GM23248 (cell line): Measurements from ENCODE around the gene EGFL7. TPM values are rescaled to one million over a fixed set of nuclear protein-coding genes. Genes with fewer than 3 reads are reported as not detected.
"Not testable (repeated sequence)": the region's sequence is repeated elsewhere in the genome, so short reads cannot be mapped to it uniquely, and the experiment has no call there.

Experiments used
- DNase-seq: peaks from one replicate; pipeline ENCODE4 v3.0.0-alpha.2; 2015
- H2AFZ ChIP-seq: fragments of 200-600 bp; sonication (generic); 2 replicates; pipeline ENCODE4 v1.6.1; 2016; ENCODE audit warnings: antibody characterized with exemption
- H3F3A ChIP-seq: fragments of 200-600 bp; sonication (generic); 2 replicates; pipeline ENCODE4 v1.6.1; 2016; ENCODE audit warnings: mild to moderate bottlenecking, antibody characterized with exemption, mixed run types; ENCODE audit not compliant: insufficient read depth
- H3K27ac ChIP-seq: fragments of 200-600 bp; sonication (generic); 2 replicates; pipeline ENCODE4 v1.5.1; 2016; ENCODE audit warnings: mild to moderate bottlenecking
- H3K27me3 ChIP-seq: fragments of 200-600 bp; sonication (generic); replicated peaks from 2 replicates; pipeline ENCODE4 v1.6.1; 2016; ENCODE audit warnings: mild to moderate bottlenecking; ENCODE audit not compliant: insufficient read depth
- H3K36me3 ChIP-seq: fragments of 200-600 bp; sonication (generic); 2 replicates; pipeline ENCODE4 v1.6.1; 2016; ENCODE audit warnings: low read depth, mild to moderate bottlenecking
- H3K4me1 ChIP-seq: fragments of 200-600 bp; sonication (generic); 2 replicates; pipeline ENCODE4 v1.6.1; 2016; ENCODE audit warnings: mild to moderate bottlenecking; ENCODE audit not compliant: insufficient read depth
- H3K4me2 ChIP-seq: fragments of 200-600 bp; sonication (generic); one replicate; pipeline ENCODE4 v1.6.1; 2016; ENCODE audit warnings: mild to moderate bottlenecking; ENCODE audit not compliant: unreplicated experiment
- H3K4me3 ChIP-seq: fragments of 200-600 bp; sonication (generic); 2 replicates; pipeline ENCODE4 v1.5.1; 2016; ENCODE audit warnings: mild to moderate bottlenecking
- H3K79me2 ChIP-seq: fragments of 200-600 bp; sonication (generic); 2 replicates; pipeline ENCODE4 v1.6.1; 2016; ENCODE audit warnings: mild to moderate bottlenecking; ENCODE audit not compliant: insufficient read depth
- H3K9ac ChIP-seq: fragments of 200-600 bp; sonication (generic); 2 replicates; pipeline ENCODE4 v1.6.1; 2016; ENCODE audit warnings: mild to moderate bottlenecking
- H3K9me2 ChIP-seq: fragments of 200-600 bp; sonication (generic); 2 replicates; pipeline ENCODE4 v1.6.1; 2016; ENCODE audit warnings: mixed run types, mild to moderate bottlenecking, moderate library complexity; ENCODE audit not compliant: insufficient read depth
- H3K9me3 ChIP-seq: fragments of 200-600 bp; sonication (generic); one replicate; pipeline ENCODE4 v1.6.1; 2017; ENCODE audit warnings: low read depth
- H4K20me1 ChIP-seq: fragments of 200-600 bp; sonication (generic); 2 replicates; pipeline ENCODE4 v1.6.0; 2016; ENCODE audit not compliant: insufficient read depth
- EZH2 ChIP-seq: fragments of 200-600 bp; sonication (generic); IDR thresholded peaks from 2 replicates; pipeline ENCODE4 v1.6.1; 2018; ENCODE audit warnings: antibody characterized with exemption, mild to moderate bottlenecking; ENCODE audit not compliant: insufficient read depth, poor library complexity, severe bottlenecking
- EZH2phosphoT487 ChIP-seq: fragments of 200-600 bp; sonication (generic); IDR thresholded peaks from 2 replicates; pipeline ENCODE4 v1.6.1; 2018; ENCODE audit warnings: antibody characterized with exemption, moderate library complexity, mild to moderate bottlenecking, low read depth; ENCODE audit not compliant: insufficient read depth
- WGBS, 2 experiments: methylation state at CpG; one replicate each; pipeline ENCODE4 v1.1.6; 2015 to 2017; ENCODE audit warnings: low lambda C conversion rate in 2 of 2, low coverage in 1 of 2; ENCODE audit errors: missing lambda C conversion rate in 2 of 2; 5-methylcytosine and 5-hydroxymethylcytosine counted together
- in situ Hi-C: fragments of 300-500 bp; cut with MboI; formaldehyde crosslinking; loops from 2 replicates; pipeline ENCODE4 v1.15.0; 2020
- polyA plus RNA-seq: library from polyadenylated mRNA; unstranded; fragments of >200 nt; fragmentation: Nextera tagmentation; extraction: Ambion mirVana; gene quantifications from 2 replicates; pipeline ENCODE4 v1.2.1, GENCODE V29; 2016
- total RNA-seq: library from RNA; depleted of rRNA; stranded (reverse); fragments of >200 nt; shearing (Covaris generic); gene quantifications from 2 replicates; pipeline ENCODE4 v1.2.3, GENCODE V29; 2014

Gene EGFL7
- total and polyA plus RNA-seq, 2 experiments from 2014 or later, result 13.7 to 15.3 TPM

GRCh38 chr9:136703276-136703860, 40.7 kb downstream of the EGFL7 start:
- Histone ChIP-seq H3K4me3 (no peak overlapping the region), H3K4me2 (no peak overlapping the region), H3K9me3 (no peaks in the 10 kb centered on the region), H3K79me2 (no peaks in the 10 kb centered on the region), H3F3A (no peaks in the 10 kb centered on the region), H3K27ac (no peak overlapping the region), H3K9me2 (no peaks in the 10 kb centered on the region), H3K36me3 (no peaks in the 10 kb centered on the region), H4K20me1 (no peaks in the 10 kb centered on the region), H2AFZ (no peak overlapping the region), H3K9ac (no peak overlapping the region), H3K4me1 (no peaks in the 10 kb centered on the region), H3K27me3 (peaks cover 7% of the 10 kb centered on the region; the same call in 1 of the 2 replicates)
- WGBS, 2 experiments, result 78% methylated on average over 12 of the region's 12 CpGs
- TF ChIP-seq EZH2, result no peak
- TF ChIP-seq EZH2phosphoT487, result no peak
- in situ Hi-C loops, result no loop called here
- no peak for DNase-seq

GRCh38 chr9:136704741-136705140, 42.0 kb downstream of the EGFL7 start:
- H3K9me3 ChIP-seq, H3K79me2 ChIP-seq, H3K4me2 ChIP-seq, in situ Hi-C loops, H2AFZ ChIP-seq, H3K27me3 ChIP-seq, H3K36me3 ChIP-seq, H3K4me3 ChIP-seq, H3F3A ChIP-seq, H4K20me1 ChIP-seq, H3K4me1 ChIP-seq, H3K9ac ChIP-seq, H3K9me2 ChIP-seq, DNase-seq, H3K27ac ChIP-seq: not testable (repeated sequence)
- WGBS, 2 experiments, result 89 to 95% methylated on average over 8 of the region's 8 CpGs

- no peak for TF ChIP-seq EZH2phosphoT487
- TF ChIP-seq EZH2, result no peak
- Histone ChIP-seq H3K27ac (no peak overlapping the region), H3K36me3 (no peaks in the 10 kb centered on the region), H3K79me2 (no peaks in the 10 kb centered on the region), H4K20me1 (no peaks in the 10 kb centered on the region), H3K9me3 (no peaks in the 10 kb centered on the region), H3K9ac (no peak overlapping the region), H3K27me3 (peaks cover 7% of the 10 kb centered on the region; the same call in 1 of the 2 replicates), H3K4me3 (no peak overlapping the region), H2AFZ (no peak overlapping the region), H3F3A (0 out of 2 replicates have a peak, but pooled peaks cover 1% of the 10 kb centered on the region), H3K4me1 (peaks cover 3% of the 10 kb centered on the region; the same call in 1 of the 2 replicates), H3K9me2 (no peaks in the 10 kb centered on the region), H3K4me2 (no peak overlapping the region)
- in situ Hi-C loops, result no loop called here
- no peak for DNase-seq
- 40 to 41% methylated on average over 7 of the region's 7 CpGs for WGBS, 2 experiments
Measured at GRCh38 chr9:136705564-136705963, 42.8 kb downstream of the EGFL7 start.

- no peaks in the 10 kb centered on the region for H3K9me2 ChIP-seq
- H3F3A ChIP-seq, result 0 out of 2 replicates have a peak, but pooled peaks cover 14% of the 10 kb centered on the region
- no peak overlapping the region for H3K4me2 ChIP-seq
- H3K9ac ChIP-seq, result no peak overlapping the region
- no peak overlapping the region for H2AFZ ChIP-seq
- no peak overlapping the region for H3K4me3 ChIP-seq
- H3K9me3 ChIP-seq, result no peaks in the 10 kb centered on the region
- peaks cover 7% of the 10 kb centered on the region; the same call in 1 of the 2 replicates for H3K27me3 ChIP-seq
- WGBS, 2 experiments, result 92 to 93% methylated on average over 6 to 7 of the region's 7 CpGs
- no peaks in the 10 kb centered on the region for H3K79me2 ChIP-seq
- peaks cover 7% of the 10 kb centered on the region; the same call in 1 of the 2 replicates for H3K4me1 ChIP-seq
- DNase-seq, result no peak
- no peak overlapping the region for H3K27ac ChIP-seq
- in situ Hi-C loops, result no loop called here
- no peaks in the 10 kb centered on the region for H3K36me3 ChIP-seq
- TF ChIP-seq EZH2 (no peak), EZH2phosphoT487 (no peak)
- no peaks in the 10 kb centered on the region for H4K20me1 ChIP-seq
Measured at GRCh38 chr9:136707011-136707410, 44.3 kb downstream of the EGFL7 start.
